ENCODE data around the gene ABCD2.
"Not testable (repeated sequence)": the region's sequence is repeated elsewhere in the genome, so short reads cannot be mapped to it uniquely, and the experiment has no call there.

ABCD2 gene

DNA sequence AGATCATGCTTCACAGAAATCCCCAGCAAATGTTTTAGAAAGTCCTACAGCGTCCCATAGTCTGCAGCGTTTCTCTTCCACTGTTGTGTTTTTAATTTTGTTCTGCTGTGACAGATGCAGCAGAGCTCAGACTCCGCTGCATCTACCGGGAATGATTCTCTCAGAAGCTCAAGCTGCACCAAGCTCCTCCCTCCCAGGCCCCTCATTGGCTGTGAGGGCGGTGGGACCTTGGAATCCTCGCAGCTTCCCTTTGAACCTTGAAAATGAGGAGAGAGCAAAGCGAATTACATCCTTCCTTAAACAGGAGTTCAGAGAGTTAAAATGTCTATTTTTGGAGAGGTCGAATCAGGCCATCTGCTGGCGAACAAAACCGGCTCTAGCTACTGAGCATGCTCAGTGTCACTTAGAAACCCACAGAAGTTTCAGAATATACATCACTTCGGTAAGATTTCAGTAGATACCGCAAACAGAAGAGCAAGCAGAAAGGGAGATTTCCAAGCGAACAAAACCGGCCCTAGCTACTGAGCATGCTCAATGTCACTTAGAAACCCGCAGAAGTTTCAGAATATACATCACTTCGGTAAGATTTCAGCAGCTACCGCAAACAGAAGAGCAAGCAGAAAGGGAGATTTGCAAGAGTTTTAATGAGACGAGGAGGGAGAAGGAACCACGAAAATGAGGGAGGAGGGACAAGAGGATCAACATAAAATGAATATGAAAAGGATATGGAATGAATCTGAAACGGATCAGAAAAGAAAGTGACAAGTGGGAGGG, at the start of gene ABCD2:
ABCD2 (minus strand) TSS at position 144 of the 774 bp plus-strand sequence. CDS start 188 bp downstream, outside the sequence.
- DNase-seq (ENCODE audit: low spot score): peak; percentile 78

DNA sequence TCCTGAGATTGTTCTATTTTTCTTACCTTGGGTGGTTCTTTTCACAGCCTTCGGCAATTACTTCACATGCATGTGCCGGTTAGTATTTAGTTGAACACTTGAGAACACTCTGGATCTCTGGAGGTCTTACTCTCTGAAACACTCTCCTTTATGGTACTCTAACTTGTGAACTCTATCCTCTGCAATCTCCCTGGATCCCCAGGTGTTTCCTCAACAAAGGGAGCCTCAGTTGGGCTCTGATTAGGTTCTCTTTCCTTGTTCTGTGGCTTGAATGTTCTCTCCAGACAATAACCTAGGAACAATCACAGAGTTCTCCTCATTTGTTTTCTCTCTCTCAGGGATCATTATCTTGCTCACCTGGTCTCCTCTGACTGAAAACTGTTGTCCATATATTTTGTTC, 40.5 kb upstream of the ABCD2 start:
- no peak for DNase-seq (ENCODE audit: low spot score)

DNA sequence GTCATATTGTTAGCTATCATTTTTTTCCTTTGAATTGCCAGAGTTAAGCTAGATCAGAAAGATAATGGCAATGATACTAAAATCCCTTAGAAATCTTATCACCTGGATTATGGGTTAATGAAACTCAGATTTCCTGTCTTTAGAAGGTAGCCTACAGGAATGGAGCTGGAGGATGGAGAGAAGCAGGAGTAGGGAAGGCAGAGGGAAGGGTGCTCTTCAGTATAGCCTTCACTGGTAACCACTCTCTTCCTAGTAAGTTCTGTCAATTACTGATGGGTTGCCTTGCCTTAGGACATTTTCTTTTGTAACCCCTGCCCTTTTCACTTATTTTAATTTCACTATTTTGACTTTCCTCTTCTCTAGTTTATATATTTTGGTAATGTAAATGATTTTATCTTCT, 27.8 kb upstream of the ABCD2 start:
- DNase-seq (ENCODE audit: low spot score): no peak

DNA sequence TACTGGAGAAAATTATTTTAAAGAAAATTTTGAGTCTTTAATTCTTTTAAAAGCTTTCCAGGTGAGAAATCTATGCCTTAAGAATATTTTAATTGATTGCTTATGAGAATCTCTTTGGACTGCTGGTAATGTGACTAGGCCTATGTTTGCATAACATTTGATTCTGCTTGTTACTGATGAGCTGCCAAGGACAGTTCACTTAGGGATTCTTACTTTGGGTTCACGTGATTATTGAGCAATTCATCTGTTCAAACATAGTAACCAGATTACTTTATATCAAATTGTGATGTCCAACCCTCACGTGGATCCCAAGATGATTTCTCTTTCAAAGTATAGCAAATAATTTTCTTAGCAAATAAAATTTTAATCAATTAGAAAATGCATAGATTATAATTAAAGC, 27.4 kb upstream of the ABCD2 start:
- DNase-seq (ENCODE audit: low spot score): no peak

DNA sequence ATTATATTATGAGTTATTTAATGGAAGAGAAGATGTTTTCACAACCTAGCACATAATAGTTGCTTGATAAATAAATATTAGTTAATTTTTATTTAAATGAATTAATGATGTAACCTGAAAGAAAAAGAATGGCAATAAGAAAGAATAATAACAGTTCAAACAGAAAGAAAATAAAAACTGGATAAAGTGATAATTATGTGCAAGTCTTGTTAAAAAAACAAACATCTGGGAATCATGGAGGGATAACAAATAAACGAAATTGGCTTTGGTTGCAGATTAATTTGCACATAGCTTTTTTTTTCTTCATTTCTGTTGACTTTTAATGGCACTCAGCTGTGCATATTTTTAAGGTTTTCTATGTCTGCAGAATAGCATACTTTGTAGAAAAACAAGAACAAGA, 23.4 kb upstream of the ABCD2 start:
- no peak for DNase-seq (ENCODE audit: low spot score)

DNA sequence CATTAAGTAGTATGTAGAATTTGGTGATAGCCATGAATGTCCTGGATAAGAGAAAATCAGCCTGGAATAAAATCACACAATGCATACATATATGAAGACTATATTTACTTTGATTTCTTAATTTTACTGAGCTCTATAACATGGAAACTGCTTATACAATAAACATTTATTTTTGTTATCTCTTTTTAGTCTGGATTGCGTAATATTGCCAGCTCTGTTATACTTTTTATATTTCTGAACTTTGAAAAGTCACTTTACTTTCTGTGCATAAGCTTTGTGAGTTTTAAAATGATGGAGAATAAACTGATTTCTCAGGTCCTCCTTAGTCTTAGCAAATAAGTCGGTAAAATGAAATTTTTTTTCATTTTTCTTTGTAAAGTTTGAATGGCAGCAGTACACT, 19.2 kb upstream of the ABCD2 start:
- DNase-seq (ENCODE audit: low spot score): no peak

DNA sequence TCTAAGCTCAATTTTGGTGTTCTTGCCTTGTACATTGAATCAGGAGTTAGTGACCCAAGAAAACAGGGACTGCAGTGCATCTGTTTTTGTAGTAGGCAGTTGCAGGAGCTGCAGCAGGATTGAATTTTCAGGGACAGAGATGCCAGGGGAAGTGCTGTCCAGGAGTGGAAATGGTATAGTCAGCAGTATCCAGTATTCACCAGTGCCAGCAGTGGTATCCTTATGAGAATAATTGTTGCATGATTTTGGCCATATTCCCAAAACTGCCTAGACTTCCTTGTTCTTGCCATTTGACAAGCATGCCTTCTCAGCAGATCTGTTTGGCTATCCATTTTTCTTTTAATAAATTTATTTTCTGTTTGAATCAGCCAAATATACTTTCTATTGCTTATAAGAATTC, 18.6 kb upstream of the ABCD2 start:
- no peak for DNase-seq (ENCODE audit: low spot score)

DNA sequence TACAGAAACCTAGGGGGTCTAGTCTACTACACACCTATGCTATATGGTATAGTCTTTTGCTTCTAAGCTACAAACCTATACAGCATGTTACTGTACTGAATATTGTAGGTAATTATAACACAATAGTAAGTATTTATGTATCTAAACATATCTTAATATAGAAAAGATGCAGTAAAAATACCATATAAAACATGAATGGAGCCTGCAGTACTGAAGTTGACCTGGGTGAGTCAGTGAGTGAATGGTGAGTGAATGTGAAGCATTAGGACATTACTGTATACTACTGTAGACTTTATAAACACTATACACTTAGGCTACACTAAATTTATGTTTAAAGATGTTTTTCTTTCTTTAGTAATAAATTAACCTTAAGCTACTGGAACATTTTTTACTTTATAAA, 13.1 kb upstream of the ABCD2 start:
- DNase-seq (ENCODE audit: low spot score): no peak

DNA sequence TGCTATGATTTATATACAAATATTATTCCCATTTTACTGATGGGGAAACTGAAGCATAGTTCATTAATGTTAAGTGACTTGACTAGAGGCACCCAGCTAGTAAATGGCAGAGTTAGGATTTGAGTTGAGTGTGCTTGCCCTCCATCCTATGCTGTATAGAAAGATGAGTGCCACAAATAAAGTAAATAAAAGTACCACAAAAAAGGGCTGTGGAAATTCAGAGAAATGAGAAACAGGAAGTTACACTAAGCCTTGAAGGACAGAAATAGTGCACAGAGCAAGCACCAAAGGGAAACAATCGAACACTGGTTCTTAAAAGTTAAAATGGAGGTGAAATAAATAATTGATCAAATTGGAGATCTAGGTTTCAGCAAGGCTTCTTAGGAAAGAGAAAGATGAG, 9.2 kb upstream of the ABCD2 start:
- no peak for DNase-seq (ENCODE audit: low spot score)

DNA sequence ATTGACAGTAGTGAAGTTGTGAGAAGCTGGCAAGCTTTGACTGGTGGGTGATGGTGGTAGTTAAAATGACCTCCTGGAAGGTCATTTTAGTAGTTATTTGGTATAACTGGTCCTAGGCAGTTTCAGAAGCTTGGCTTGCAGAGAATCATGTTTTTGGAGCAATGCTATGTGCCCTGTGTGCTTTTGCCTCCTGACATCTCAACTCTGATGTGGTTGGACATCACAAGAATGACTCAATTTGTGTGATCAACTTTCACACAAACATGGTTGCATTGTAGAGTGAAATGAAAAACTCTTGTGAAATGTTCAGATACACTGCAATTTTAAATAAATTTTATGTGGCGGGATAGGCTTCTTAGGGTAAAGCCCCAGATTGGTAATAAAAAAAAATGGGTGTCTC, 8.3 kb upstream of the ABCD2 start:
- DNase-seq (ENCODE audit: low spot score): no peak

DNA sequence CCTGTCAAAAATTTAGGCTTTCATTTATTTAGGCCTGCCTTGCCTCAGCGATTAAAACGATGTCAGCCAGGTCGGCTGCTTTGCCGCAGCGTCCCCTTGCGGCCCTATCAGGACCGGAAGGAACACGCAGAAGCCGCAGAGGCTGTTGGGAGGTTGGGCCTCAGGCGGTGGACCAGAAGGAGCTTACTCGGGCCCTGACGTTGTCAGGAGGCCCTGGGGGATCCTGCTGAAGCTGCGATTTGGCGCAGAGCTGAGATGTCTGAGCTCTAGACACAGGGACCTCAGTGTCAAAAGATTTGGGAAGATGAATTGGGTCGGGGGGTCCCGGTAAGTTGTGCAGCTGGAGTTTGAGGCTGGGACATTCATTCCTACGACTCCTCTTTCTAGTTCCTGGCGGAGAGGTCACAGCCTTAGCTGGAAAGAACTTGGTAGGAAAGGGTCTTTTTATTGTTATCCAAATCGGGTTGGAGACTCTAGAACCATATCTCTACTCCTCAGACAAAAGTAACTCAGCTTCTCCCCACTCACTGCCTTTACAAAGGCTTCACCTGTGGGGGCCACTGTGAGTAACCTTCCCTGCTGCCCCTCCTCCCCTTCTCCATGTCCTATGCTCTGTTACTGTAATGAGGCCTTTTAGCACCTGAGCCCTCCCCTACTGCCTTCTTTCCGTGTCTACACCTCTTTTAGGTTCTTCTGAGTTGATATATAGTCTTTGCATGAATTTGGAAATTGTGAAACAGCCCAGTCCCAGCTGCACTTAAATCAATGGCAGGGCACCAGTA, 6.6 kb upstream of the ABCD2 start:
- DNase-seq (ENCODE audit: low spot score): no peak

DNA sequence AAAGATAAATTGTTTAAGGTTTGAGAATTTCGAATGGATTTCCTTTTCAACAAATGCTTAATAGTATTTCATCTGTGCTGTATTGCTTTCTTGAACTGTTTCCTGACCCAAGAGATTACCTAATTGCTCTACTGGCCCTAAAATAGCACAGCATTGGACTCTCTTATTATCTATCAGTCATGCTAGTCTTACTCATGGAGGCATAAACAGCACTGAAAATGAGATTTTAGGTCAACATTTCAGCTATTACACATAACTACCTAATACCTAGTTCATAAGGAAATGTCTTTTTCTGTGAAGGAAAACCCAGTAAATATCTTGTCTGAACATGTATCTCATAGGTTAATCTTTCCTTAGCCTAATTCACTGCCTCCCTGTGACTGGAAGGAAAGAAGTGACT, 4.3 kb upstream of the ABCD2 start:
- DNase-seq (ENCODE audit: low spot score): no peak

DNA sequence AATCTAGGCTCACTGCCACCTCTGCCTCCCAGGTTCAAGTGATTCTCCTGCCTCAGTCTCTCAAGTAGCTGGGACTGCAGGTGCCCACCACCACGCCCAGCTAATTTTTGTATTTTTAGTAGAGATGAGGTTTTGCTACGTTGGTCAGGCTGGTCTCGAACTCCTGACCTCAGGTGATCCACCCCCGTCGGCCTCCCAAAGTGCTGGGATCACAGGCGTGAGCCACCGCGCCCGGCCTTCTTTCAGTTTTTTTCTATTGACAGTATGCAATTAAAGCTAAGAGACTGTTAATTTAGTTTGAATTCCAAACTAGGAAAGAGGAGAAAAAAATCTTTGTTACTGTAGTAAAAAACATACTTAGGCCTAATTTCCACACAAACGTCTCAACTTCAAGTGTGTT, 3.6 kb upstream of the ABCD2 start:
- not testable (repeated sequence) for DNase-seq (ENCODE audit: low spot score)

DNA sequence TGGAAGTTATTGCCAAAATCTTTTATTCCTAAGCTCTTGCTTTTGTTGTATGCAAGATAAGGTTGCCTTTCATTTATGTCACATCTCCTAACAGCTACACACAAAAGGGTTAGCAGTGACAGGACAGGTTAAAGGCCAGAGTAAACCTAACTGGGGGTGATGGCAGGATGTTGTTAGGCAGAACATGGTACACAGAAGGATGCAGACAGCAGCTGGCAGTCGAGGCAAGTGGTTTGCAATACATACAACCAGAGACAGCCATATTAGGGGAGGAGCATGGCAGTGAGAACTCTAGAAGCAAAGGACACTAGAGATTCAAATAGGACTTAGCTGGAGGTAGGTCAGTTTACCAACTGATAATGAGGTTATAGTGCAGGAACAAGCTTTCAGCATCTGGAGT, 2.7 kb upstream of the ABCD2 start:
- no peak for DNase-seq (ENCODE audit: low spot score)

DNA sequence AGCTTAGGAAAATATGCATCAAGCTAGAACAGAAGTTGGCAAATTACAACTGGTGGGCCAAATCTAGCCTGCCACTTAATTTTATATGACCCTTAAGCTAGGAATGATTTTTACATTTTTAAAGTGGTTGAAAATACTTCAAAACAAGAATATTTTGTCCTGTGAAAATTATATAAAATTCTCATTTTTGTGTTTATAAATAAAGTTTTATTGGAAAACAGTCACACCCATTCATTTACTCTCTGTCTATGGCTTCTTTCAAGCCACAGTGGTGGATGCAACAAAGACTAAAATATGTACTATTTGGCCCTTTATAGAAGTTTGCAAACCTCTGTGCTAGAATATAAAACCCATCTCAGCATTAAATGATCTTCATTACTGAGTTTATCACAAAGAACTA, 2.1 kb upstream of the ABCD2 start:
- no peak for DNase-seq (ENCODE audit: low spot score)

DNA sequence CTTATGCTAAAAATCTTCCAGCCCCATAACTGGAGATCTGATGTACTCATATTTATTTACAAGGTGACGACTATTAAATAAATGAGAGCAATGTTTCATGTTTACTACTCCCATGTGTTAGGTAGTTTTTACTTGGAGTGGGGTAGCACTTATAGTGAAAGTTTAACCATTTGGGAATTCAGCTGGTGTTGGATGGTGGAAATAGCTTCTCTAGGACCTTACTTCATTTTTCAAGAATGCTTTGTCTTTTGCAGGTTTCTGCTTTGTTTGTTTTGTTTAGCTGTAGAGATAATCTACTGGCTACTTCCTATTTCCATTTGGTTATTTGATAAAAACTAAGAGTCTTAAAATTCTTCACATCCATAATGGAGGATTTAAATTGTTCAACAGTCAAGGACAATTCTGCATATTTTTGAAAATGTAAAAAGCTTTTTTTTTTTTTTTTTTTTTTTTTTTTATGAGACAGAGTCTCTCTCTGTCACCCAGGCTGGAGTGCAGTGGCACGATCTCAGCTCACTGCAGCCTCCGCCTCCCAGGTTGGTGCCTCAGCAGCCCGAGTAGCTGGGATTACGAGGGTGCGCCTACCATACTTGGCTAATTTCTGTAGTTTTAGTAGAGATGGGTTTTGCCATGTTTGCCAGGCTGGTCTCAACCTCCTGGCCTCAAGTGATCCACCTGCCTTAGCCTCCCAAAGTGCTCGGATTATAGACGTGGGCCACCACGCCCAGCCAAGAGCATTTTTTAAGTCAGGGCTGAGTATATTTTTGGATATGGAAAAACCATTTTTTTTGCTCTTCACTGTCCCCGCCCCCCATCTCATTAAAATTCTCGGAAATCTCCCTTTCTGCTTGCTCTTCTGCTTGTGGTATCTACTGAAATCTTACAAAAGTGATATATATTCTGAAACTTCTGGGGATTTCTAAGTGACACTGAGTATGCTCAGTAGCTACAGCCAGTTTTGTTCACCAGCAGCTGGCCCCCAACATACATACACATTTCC, 1.4 kb upstream of the ABCD2 start:
- no peak for DNase-seq (ENCODE audit: low spot score)

DNA sequence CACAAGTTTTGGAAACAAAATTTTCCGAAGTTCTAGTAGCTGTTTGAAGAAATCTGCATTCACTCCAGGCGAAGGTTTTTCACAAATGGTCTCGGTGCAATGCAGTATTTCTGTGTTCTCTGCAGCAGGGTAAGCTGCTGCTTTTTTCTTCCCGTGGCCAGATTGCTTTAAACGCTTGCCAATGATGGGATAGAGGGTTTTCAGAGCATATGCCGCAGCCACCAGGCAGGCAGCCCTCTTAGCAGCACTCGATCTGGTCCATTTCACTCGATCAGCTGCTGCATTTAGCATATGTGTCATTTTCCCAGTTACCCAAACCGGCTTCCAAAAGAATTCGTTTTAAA, 315 bp downstream of the ABCD2 start:
- DNase-seq (ENCODE audit: low spot score): no peak

DNA sequence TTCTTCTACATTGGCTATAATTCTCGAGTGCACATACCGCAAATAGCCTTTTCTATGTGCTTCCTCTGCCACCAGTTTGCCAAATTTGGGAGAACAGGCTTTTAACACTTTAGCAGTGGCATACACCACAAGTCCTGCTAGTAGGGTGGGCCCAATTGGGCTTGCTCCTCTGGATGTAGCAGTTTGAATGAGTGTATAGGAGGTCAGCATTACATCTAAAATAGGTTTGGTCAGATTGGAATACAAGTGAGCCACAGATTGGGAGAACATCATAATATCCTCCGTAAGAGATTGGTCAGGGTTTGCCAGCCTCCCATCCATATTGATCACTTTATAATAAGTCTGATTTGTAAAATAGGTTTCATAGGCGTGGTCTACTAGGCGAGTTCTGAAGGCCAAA, 902 bp downstream of the ABCD2 start:
- no peak for DNase-seq (ENCODE audit: low spot score)

DNA sequence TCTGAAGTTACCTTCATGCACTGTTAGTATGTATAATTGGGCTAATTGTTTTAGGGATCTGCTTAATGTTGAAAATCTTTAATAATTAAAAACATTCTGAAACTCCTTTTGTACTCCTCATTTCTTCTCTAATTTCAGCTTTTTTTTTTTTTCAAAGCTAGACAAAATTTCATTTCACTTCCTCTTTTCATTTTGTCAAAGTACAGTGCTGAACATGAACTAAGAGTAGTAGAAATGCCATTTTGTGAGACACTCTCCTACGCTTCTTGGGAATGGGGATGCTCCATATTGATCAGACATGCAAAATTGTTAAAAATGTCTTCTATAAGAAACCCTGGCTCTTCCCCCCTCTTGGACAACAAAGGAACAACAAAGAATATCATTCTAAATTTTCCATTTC, 1.7 kb downstream of the ABCD2 start:
- no peak for DNase-seq (ENCODE audit: low spot score)

DNA sequence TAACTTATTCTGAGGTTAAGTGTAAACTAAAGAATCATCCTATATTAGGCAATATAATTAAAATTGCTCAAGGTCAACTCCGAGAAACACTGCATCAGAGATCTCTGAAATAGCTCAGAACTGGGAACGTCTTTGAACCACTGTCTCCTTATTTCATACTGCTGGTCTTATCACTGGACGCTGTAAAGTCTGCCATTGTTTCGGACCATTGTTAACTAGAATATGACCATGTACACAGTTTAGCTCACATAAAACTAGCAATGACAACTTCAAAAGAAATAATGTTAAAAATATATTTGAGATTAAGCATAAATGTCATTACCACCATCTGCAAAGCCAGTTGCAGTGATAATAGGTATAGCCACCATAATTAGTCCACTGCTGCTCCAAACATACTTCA, 2.9 kb downstream of the ABCD2 start:
- DNase-seq (ENCODE audit: low spot score): no peak

DNA sequence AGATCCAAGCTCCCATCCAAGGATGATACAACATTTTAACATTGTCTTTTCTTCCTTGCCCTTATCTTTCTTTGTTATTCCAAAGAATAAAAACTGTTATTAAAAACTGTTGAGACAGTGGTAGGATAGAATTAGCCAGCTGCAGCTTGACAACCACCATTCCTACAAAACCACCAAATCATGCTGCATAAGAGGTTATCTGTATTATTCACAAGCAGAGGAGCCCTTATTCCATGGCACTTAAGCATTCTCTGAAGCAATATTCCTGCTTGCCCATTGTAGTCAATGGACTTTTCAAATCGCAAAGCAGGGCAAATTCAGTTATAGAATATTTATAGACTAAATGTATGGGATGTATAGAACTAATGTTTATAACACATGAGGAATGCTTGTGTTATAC, 3.4 kb downstream of the ABCD2 start:
- DNase-seq (ENCODE audit: low spot score): no peak

DNA sequence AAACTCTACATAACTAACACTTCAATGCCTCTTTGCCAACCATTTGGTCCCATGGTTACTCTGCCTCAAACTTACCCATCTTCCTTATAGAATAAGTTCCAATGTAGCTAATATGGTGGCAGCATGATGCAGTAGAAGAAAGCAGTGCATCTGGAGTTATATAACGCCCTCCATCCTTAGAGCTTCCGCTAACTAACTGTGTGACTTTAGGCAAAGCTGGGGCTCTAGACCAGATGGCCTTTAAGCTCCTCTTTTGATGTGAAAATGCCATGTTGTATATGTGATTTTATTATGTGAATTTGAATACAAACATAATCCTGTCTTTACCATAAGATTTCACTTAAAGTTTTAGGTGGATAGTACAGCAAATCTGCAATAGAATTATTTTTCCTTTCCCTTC, 6.1 kb downstream of the ABCD2 start:
- DNase-seq (ENCODE audit: low spot score): no peak

DNA sequence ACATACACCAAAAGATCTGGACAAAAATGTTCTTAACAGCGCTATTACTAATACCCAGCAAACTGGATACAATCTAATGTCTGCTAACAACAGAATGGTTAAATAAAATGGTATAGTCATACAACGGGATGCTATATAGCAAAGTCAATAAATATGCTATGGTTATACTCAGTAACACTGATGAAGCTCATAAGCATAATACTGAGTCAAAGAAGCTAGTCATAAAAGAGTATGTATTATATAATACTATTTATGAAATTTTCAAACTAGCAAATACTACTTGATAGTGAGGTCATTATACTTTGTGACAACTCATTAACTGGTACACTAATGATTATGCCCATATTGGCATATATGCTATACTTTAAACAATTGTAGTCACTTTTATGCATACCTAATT, 7.4 kb downstream of the ABCD2 start:
- no peak for DNase-seq (ENCODE audit: low spot score)
